Liver (tissue), 3 donors: ENCODE results near the gene TMEM161A.
A peak's percentile ranks its signal among the peaks of the same experiment; 100 is the strongest.

ENCODE experiments used
- CTCF ChIP-seq: fragments of 150-350 bp; IDR thresholded peaks from 2 replicates; pipeline ENCODE4 v1.5.1; 2017; ENCODE audit warnings: improper control_type of control experiment, low read depth, low read length; ENCODE audit not compliant: missing input control
- JUND ChIP-seq, 2 donors: IDR thresholded peaks; 2 replicates each; pipeline ENCODE4 v1.6.1; 2016; ENCODE audit warnings: antibody characterized with exemption in 2 of 2
- RXRA ChIP-seq, 2 donors: IDR thresholded peaks; 2 replicates each; pipeline ENCODE4 v1.6.1; 2017 to 2018; ENCODE audit warnings: antibody characterized with exemption in 2 of 2, mild to moderate bottlenecking in 1 of 2
- YY1 ChIP-seq: IDR thresholded peaks from 2 replicates; pipeline ENCODE4 v1.6.1; 2016; ENCODE audit warnings: antibody characterized with exemption, mild to moderate bottlenecking
- donor health status: healthy.
- donor health status: healthy.

GRCh38 chr19:19171821-19172532, 33.7 kb upstream of the TMEM161A start:
- TF ChIP-seq CTCF (no peak), YY1 (no peak), JUND (IDR thresholded peaks at IDR 0.05) (no peak), RXRA (IDR thresholded peaks at IDR 0.05) (peak in 1 of 2 donors; percentile 36)
